Lower leg skin (tissue), 3 donors: ENCODE results near the gene BBS4.
"Not testable (repeated sequence)": the region's sequence is repeated elsewhere in the genome, so short reads cannot be mapped to it uniquely, and the experiment has no call there.

ENCODE experiments used
- CTCF ChIP-seq, 3 donors: fragments of 450-650 bp; IDR thresholded peaks; one replicate each; pipeline ENCODE4 v1.5.1; 2016; ENCODE audit warnings: antibody characterized with exemption in 3 of 3, mild to moderate bottlenecking in 3 of 3, moderate library complexity in 2 of 3
- POLR2A ChIP-seq, 2 donors: fragments of 450-650 bp; IDR thresholded peaks; one replicate each; pipeline ENCODE4 v1.6.1; 2016 to 2017; ENCODE audit warnings: antibody characterized with exemption in 2 of 2, mild to moderate bottlenecking in 1 of 2, moderate library complexity in 1 of 2

GRCh38 chr15:72642271-72642670 is 43.7 kb upstream of the BBS4 start:
- not testable (repeated sequence) for TF ChIP-seq CTCF, POLR2A (IDR thresholded peaks at IDR 0.05)
